SU-DHL-6 (cell line): ENCODE measurements around the gene GPI.

Experiments
- H2AFZ ChIP-seq: fragments of 200-600 bp; sonication (generic); 2 replicates; pipeline ENCODE4 v1.6.1; 2014; ENCODE audit warnings: low read depth, mild to moderate bottlenecking, moderate library complexity, mixed read lengths, antibody characterized with exemption, low read length; ENCODE audit not compliant: severe bottlenecking
- H3F3A ChIP-seq: fragments of 200-600 bp; shearing (Covaris generic); 2 replicates; pipeline ENCODE4 v1.6.0; 2016; ENCODE audit warnings: antibody characterized with exemption, mild to moderate bottlenecking; ENCODE audit not compliant: insufficient read depth
- H3K27ac ChIP-seq: fragments of 200-600 bp; sonication (generic); 2 replicates; pipeline ENCODE4 v1.5.1; 2016; ENCODE audit warnings: low read depth, mild to moderate bottlenecking, low read length, moderate library complexity, mixed read lengths
- H3K27me3 ChIP-seq: fragments of 200-600 bp; sonication (generic), shearing (Covaris generic); 2 replicates; pipeline ENCODE4 v1.6.0; 2014; ENCODE audit warnings: mild to moderate bottlenecking, low read length
- H3K36me3 ChIP-seq: fragments of 200-600 bp; sonication (generic); 2 replicates; pipeline ENCODE4 v1.6.1; 2014; ENCODE audit warnings: mild to moderate bottlenecking, low read length, mixed read lengths
- H3K4me2 ChIP-seq: fragments of 300-600, 200-600 bp; shearing (Covaris generic), sonication (generic); 2 replicates; pipeline ENCODE4 v1.6.0; 2014; ENCODE audit warnings: low read length, low read depth, mild to moderate bottlenecking; ENCODE audit not compliant: poor library complexity, severe bottlenecking
- H3K4me3 ChIP-seq: fragments of 200-600 bp; sonication (generic); 2 replicates; pipeline ENCODE4 v1.5.1; 2014; ENCODE audit warnings: antibody characterized with exemption, low read length, mild to moderate bottlenecking, mixed read lengths; ENCODE audit not compliant: insufficient read depth, poor library complexity, severe bottlenecking
- H3K79me2 ChIP-seq: fragments of 200-600 bp; sonication (generic); 2 replicates; pipeline ENCODE4 v1.6.1; 2014; ENCODE audit warnings: mild to moderate bottlenecking, low read length, moderate library complexity; ENCODE audit not compliant: insufficient read depth
- H3K9ac ChIP-seq: fragments of 200-600 bp; sonication (generic); 2 replicates; pipeline ENCODE4 v1.7.0; 2014; ENCODE audit warnings: mild to moderate bottlenecking, low read length
- H3K9me2 ChIP-seq: fragments of 200-600 bp; sonication (generic); replicated peaks from 2 replicates; pipeline ENCODE4 v1.6.1; 2014; ENCODE audit warnings: low read length; ENCODE audit not compliant: insufficient read depth
- H3K9me3 ChIP-seq: fragments of 200-600 bp; sonication (generic); 2 replicates; pipeline ENCODE4 v1.6.1; 2014; ENCODE audit warnings: low read length, mixed read lengths; ENCODE audit not compliant: insufficient read depth
- H4K20me1 ChIP-seq: fragments of 200-600 bp; sonication (generic); 2 replicates; pipeline ENCODE4 v1.6.1; 2014; ENCODE audit warnings: low read depth, mild to moderate bottlenecking, antibody characterized with exemption, low read length, moderate library complexity, mixed read lengths
- EZH2phosphoT487 ChIP-seq: fragments of 200-600 bp; sonication (generic), shearing (Covaris generic); conservative IDR thresholded peaks from 2 replicates; pipeline ENCODE4 v1.6.1; 2018; ENCODE audit warnings: mild to moderate bottlenecking, antibody characterized with exemption, low read length, moderate library complexity, mixed read lengths
- TF ChIP-seq, protein P1 (sequence below): fragments of 200-600 bp; sonication (generic); IDR thresholded peaks from one replicate; pipeline ENCODE4 v1.5.1; 2017; ENCODE audit warnings: antibody characterized with exemption, mild to moderate bottlenecking, low read length, moderate library complexity; ENCODE audit not compliant: insufficient read depth, poor library complexity, severe bottlenecking

The GPI gene

DNA sequence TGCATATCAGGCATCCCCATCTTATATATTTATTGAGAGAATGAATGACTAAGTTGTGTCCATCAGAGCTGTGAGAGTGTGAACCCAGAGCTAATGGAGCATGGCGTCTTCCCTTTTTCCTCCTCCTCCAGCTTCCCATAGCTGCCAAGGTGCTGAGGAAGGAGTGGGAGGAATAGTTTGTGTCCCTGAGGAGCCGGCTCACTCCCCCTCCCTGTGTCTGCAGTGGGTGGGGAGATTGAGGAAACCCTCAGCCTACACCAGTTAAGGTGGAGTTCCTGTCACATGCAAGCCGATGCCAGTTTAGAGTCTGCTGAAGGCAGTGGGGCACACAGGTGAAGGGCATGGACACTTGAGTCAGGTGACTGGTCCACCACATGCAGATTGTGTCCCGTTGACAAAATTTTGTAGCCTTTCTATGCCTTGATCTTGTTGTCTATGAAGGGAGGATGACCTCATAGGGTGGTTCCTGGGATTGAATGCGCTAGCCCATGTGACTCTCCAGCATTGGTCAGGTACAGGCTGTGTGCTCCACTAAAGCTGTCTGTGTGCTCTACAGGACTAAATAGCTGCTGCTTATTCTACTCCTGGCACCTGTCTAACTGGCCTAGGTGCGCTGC lies 47.6 kb upstream of the GPI start:
- Histone ChIP-seq H2AFZ (no peak overlapping the region), H3K36me3 (no peaks in the 10 kb centered on the region), H3F3A (no peaks in the 10 kb centered on the region), H3K27me3 (no peaks in the 10 kb centered on the region), H3K9me3 (no peaks in the 10 kb centered on the region), H3K79me2 (no peaks in the 10 kb centered on the region), H4K20me1 (no peaks in the 10 kb centered on the region), H3K27ac (no peak overlapping the region), H3K4me2 (no peak overlapping the region), H3K9ac (no peak overlapping the region), H3K9me2 (no peaks in the 10 kb centered on the region), H3K4me3 (no peak overlapping the region)
- TF ChIP-seq, protein P1, sequence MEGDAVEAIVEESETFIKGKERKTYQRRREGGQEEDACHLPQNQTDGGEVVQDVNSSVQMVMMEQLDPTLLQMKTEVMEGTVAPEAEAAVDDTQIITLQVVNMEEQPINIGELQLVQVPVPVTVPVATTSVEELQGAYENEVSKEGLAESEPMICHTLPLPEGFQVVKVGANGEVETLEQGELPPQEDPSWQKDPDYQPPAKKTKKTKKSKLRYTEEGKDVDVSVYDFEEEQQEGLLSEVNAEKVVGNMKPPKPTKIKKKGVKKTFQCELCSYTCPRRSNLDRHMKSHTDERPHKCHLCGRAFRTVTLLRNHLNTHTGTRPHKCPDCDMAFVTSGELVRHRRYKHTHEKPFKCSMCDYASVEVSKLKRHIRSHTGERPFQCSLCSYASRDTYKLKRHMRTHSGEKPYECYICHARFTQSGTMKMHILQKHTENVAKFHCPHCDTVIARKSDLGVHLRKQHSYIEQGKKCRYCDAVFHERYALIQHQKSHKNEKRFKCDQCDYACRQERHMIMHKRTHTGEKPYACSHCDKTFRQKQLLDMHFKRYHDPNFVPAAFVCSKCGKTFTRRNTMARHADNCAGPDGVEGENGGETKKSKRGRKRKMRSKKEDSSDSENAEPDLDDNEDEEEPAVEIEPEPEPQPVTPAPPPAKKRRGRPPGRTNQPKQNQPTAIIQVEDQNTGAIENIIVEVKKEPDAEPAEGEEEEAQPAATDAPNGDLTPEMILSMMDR, result no peak
- no peak for TF ChIP-seq EZH2phosphoT487

DNA sequence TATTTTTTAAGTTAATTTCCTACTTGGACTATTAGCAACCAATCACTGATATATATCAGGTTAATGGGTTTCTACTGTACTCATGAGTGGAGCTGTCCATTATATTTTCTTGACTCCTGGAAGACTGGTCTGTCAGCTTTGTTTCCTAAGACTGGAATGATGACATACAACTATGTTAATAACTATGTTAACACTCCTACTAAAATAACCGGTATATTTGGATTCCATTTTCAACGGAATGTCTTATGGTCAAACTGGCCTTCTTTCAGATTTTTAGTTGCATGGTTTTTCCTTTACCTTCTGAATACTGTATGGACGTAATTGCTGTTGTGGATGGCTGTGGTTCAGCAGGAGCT lies 45.8 kb upstream of the GPI start:
- Histone ChIP-seq H3K4me2 (no peak overlapping the region), H3K9me2 (no peaks in the 10 kb centered on the region), H3K9ac (no peak overlapping the region), H3K27me3 (no peaks in the 10 kb centered on the region), H3K9me3 (no peaks in the 10 kb centered on the region), H4K20me1 (no peaks in the 10 kb centered on the region), H3F3A (no peaks in the 10 kb centered on the region), H3K27ac (no peak overlapping the region), H3K79me2 (no peaks in the 10 kb centered on the region), H3K4me3 (no peak overlapping the region), H3K36me3 (no peaks in the 10 kb centered on the region), H2AFZ (no peak overlapping the region)
- TF ChIP-seq EZH2phosphoT487, result no peak
- TF ChIP-seq, protein P1, result no peak

GRCh38 chr19:34319785-34320184 lies 45.2 kb upstream of the GPI start:
- Histone ChIP-seq H3K9me3 (no peaks in the 10 kb centered on the region), H3K9me2 (no peaks in the 10 kb centered on the region), H3K4me2 (no peak overlapping the region)

More at GRCh38 chr19:34319785-34320184, 45.2 kb upstream of the GPI start:
- Histone ChIP-seq H3K79me2 (no peaks in the 10 kb centered on the region), H4K20me1 (no peaks in the 10 kb centered on the region), H3K27me3 (no peaks in the 10 kb centered on the region), H3K4me3 (no peak overlapping the region), H2AFZ (no peak overlapping the region), H3K27ac (no peak overlapping the region), H3K9ac (no peak overlapping the region), H3K36me3 (no peaks in the 10 kb centered on the region), H3F3A (no peaks in the 10 kb centered on the region)
- no peak for TF ChIP-seq EZH2phosphoT487
- TF ChIP-seq, protein P1, result no peak
